Stimulated activated effector memory CD8-positive, alpha-beta T cell treated with anti-CD3 and anti-CD28 coated beads, Interleukin-12 subunit alpha, Interleukin-12 subunit beta, amount 100 ng/mL, for 72 hours (primary cell): Measurements from ENCODE around the gene AMMECR1L.
A peak's percentile ranks its signal among the peaks of the same experiment; 100 is the strongest.

ENCODE experiments used
- ATAC-seq: fragments of 150-1000 bp; cut with Tn5 transposase; 2 replicates; pipeline ENCODE4 v1.10.0; 2021
- DNase-seq, 2 donors: peaks; one replicate each; pipeline ENCODE4 v3.0.0; 2021 to 2022; ENCODE audit warnings: low spot score in 2 of 2
- H3K27ac Mint-ChIP-seq: one replicate; pipeline ENCODE4 v1.8.0; 2022; ENCODE audit warnings: mild to moderate bottlenecking, mixed read lengths
- H3K36me3 Mint-ChIP-seq: one replicate; pipeline ENCODE4 v1.8.0; 2022; ENCODE audit warnings: mild to moderate bottlenecking, mixed read lengths
- H3K4me1 Mint-ChIP-seq: one replicate; pipeline ENCODE4 v1.8.0; 2022; ENCODE audit warnings: mixed read lengths
- H3K4me3 Mint-ChIP-seq: one replicate; pipeline ENCODE4 v1.8.0; 2022; ENCODE audit warnings: mild to moderate bottlenecking, mixed read lengths
- H3K9me3 Mint-ChIP-seq: one replicate; pipeline ENCODE4 v1.8.0; 2022; ENCODE audit warnings: mixed read lengths

AMMECR1L gene

GRCh38 chr2:127872354-127872753, 13.4 kb downstream of the AMMECR1L start:
- H3K4me3 Mint-ChIP-seq = no peak overlapping the region
- peaks cover 76% of the 10 kb centered on the region for H3K36me3 Mint-ChIP-seq
- no peak for DNase-seq
- ATAC-seq = no peak
- peaks cover 21% of the 10 kb centered on the region for H3K4me1 Mint-ChIP-seq
- peak overlapping the region; percentile 39 for H3K27ac Mint-ChIP-seq
- H3K9me3 Mint-ChIP-seq = no peaks in the 10 kb centered on the region

GRCh38 chr2:127865926-127866325, 19.8 kb downstream of the AMMECR1L start:
- no peak for ATAC-seq
- Mint-ChIP-seq H3K4me3 (no peak overlapping the region), H3K36me3 (peaks cover 86% of the 10 kb centered on the region)

GRCh38 chr2:127864877-127865276, 20.9 kb downstream of the AMMECR1L start:
- no peak overlapping the region for H3K4me3 Mint-ChIP-seq
- H3K27ac Mint-ChIP-seq = no peak overlapping the region
- ATAC-seq (no peak), DNase-seq (no peak)
- peaks cover 4% of the 10 kb centered on the region for H3K4me1 Mint-ChIP-seq
- no peaks in the 10 kb centered on the region for H3K9me3 Mint-ChIP-seq
- peaks cover 75% of the 10 kb centered on the region for H3K36me3 Mint-ChIP-seq

More at GRCh38 chr2:127865926-127866325, 19.8 kb downstream of the AMMECR1L start:
- DNase-seq = no peak
- Mint-ChIP-seq H3K4me1 (peaks cover 4% of the 10 kb centered on the region), H3K27ac (peak overlapping the region; percentile 71), H3K9me3 (no peaks in the 10 kb centered on the region)

DNA sequence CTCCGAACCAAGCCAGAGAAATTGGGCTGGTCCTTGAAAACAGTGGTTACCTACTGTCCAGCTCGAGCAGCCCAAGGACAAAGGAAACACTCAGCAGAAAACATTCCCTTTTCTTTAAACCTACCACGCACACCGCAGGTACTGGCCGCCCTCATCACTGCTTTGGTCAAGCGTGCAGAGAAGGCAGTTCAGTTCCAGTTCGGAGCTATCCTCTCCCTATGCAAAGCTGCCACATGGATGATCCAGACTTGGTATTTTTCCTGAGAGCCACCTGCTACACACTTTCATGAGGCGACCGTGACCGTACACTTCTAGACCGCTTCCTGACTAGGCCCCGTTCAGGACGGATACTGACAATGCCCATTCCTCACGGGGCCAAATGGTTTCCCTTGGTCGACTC, 23.5 kb downstream of the AMMECR1L start:
- Mint-ChIP-seq H3K4me3 (no peak overlapping the region), H3K4me1 (peaks cover 9% of the 10 kb centered on the region), H3K9me3 (no peaks in the 10 kb centered on the region), H3K36me3 (peaks cover 55% of the 10 kb centered on the region), H3K27ac (no peak overlapping the region)
- ATAC-seq = no peak
- DNase-seq = no peak

- peaks cover 15% of the 10 kb centered on the region for H3K4me1 Mint-ChIP-seq
- DNase-seq (no peak), ATAC-seq (no peak)
- H3K27ac Mint-ChIP-seq = no peak overlapping the region
- peaks cover 51% of the 10 kb centered on the region for H3K36me3 Mint-ChIP-seq
- H3K9me3 Mint-ChIP-seq = no peaks in the 10 kb centered on the region
- no peak overlapping the region for H3K4me3 Mint-ChIP-seq
These were observed 25.6 kb downstream of the AMMECR1L start for GRCh38 chr2:127860130-127860529.

DNA sequence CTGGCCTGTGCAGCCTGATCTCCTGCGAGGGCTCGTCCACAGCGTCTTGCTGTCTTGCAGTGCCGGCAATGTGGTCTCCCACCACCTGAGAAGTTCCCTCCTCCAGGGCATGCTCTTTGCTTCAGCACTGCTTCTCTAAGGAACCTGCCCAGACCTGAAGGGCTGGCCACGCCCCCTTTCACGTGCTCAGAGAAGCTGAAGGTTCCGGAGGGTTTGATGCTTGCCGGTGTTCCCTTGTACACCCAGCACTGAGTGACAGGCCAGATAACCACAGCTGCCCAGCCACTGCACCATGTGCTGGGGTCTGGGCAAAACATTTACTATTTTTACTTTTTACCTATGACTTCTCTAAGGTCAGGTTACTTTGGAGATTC, 26.1 kb downstream of the AMMECR1L start:
- ATAC-seq = no peak
- no peak overlapping the region for H3K4me3 Mint-ChIP-seq
- H3K27ac Mint-ChIP-seq = no peak overlapping the region
- H3K36me3 Mint-ChIP-seq = peaks cover 51% of the 10 kb centered on the region
- H3K9me3 Mint-ChIP-seq = no peaks in the 10 kb centered on the region
- DNase-seq = peak; percentile 11 to 55
- H3K4me1 Mint-ChIP-seq = peaks cover 19% of the 10 kb centered on the region

- H3K4me1 Mint-ChIP-seq = peaks cover 31% of the 10 kb centered on the region
- no peak for ATAC-seq
- H3K36me3 Mint-ChIP-seq = peaks cover 53% of the 10 kb centered on the region
- no peaks in the 10 kb centered on the region for H3K9me3 Mint-ChIP-seq
- peak overlapping the region; percentile 87 for H3K27ac Mint-ChIP-seq
- peak in 1 of 2 donors; percentile 61 for DNase-seq
- H3K4me3 Mint-ChIP-seq = peak overlapping the region; percentile 88
These were observed 28.4 kb downstream of the AMMECR1L start for GRCh38 chr2:127857265-127857808.

GRCh38 chr2:127853671-127854070, 32.1 kb downstream of the AMMECR1L start:
- H3K36me3 Mint-ChIP-seq = peaks cover 82% of the 10 kb centered on the region
- ATAC-seq (peak; percentile 70), DNase-seq (no peak)
- H3K4me3 Mint-ChIP-seq = no peak overlapping the region
- H3K27ac Mint-ChIP-seq = peak overlapping the region; percentile 57
- no peaks in the 10 kb centered on the region for H3K9me3 Mint-ChIP-seq
- H3K4me1 Mint-ChIP-seq = peaks cover 31% of the 10 kb centered on the region

DNA sequence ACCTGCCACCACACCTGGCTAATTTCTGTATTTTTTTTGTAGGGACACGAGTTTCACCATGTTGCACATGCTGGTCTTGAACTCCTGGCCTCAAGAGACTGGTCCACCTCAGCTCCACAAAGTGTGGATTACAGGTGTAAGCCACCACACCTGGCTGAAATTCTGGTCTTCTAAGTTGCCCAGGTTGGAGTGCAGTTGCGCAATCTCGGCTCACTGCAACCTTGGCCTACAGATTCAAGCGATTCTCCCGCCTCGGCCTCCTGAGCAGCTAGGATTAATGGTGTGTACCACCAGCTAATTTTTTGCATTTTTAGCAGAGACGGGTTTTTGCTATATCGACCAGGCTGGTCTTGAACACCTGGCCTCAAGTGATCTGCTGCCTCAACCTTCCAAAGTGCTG, 33.4 kb downstream of the AMMECR1L start:
- Mint-ChIP-seq H3K4me3 (no peak overlapping the region), H3K36me3 (peaks cover 90% of the 10 kb centered on the region), H3K27ac (peak overlapping the region; percentile 23), H3K4me1 (peaks cover 28% of the 10 kb centered on the region), H3K9me3 (no peaks in the 10 kb centered on the region)
- ATAC-seq (no peak), DNase-seq (no peak)

- H3K36me3 Mint-ChIP-seq = peaks cover 88% of the 10 kb centered on the region
- DNase-seq (no peak), ATAC-seq (no peak)
These were observed 37.8 kb downstream of the AMMECR1L start for GRCh38 chr2:127847931-127848330.

DNA sequence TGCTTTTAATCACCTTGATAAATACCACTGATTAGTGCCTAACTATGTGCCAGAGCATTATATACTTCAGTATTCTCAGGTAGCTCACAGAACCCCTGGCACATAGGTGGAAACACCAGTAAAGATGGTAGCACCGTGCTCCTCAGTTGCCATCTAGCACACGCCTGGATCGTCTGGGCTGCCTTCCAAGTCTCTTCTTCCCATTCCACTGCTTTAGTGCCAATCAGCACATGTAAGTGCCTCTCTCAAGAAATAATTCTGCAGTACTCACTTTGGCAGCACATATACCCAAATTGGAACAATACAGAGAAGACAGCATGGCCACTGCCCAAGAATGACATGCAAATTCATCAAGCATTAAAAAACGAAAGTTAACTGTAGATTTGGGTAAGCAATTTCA, 40.8 kb downstream of the AMMECR1L start:
- Mint-ChIP-seq H3K27ac (no peak overlapping the region), H3K36me3 (peaks cover 59% of the 10 kb centered on the region), H3K4me1 (no peaks in the 10 kb centered on the region), H3K4me3 (no peak overlapping the region), H3K9me3 (no peaks in the 10 kb centered on the region)
- no peak for DNase-seq
- no peak for ATAC-seq

More at GRCh38 chr2:127847931-127848330, 37.8 kb downstream of the AMMECR1L start:
- Mint-ChIP-seq H3K4me1 (no peaks in the 10 kb centered on the region), H3K27ac (no peak overlapping the region), H3K4me3 (no peak overlapping the region), H3K9me3 (no peaks in the 10 kb centered on the region)

DNA sequence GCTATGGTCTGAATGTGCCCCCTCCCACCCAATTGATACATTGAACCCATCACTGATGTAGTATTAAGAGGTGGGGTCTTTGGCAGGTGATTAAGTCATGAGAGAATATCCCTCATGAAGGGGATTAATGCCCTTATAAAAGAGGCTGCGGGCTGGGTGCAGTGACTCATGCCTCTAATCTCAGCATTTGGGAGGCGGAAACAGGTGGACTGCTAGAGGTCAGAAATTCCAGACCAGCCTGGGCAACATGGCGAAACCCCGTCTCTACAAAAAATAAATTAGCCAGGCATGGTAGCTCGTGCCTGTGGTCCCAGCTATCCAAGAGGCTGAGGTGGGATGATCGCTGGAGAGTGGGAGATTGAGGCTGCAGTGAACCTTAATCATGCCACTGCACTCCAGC, 42.1 kb downstream of the AMMECR1L start:
- no peak for DNase-seq
- no peaks in the 10 kb centered on the region for H3K4me1 Mint-ChIP-seq
- no peak overlapping the region for H3K4me3 Mint-ChIP-seq
- H3K9me3 Mint-ChIP-seq = no peaks in the 10 kb centered on the region
- peaks cover 46% of the 10 kb centered on the region for H3K36me3 Mint-ChIP-seq
- no peak for ATAC-seq
- no peak overlapping the region for H3K27ac Mint-ChIP-seq

DNA sequence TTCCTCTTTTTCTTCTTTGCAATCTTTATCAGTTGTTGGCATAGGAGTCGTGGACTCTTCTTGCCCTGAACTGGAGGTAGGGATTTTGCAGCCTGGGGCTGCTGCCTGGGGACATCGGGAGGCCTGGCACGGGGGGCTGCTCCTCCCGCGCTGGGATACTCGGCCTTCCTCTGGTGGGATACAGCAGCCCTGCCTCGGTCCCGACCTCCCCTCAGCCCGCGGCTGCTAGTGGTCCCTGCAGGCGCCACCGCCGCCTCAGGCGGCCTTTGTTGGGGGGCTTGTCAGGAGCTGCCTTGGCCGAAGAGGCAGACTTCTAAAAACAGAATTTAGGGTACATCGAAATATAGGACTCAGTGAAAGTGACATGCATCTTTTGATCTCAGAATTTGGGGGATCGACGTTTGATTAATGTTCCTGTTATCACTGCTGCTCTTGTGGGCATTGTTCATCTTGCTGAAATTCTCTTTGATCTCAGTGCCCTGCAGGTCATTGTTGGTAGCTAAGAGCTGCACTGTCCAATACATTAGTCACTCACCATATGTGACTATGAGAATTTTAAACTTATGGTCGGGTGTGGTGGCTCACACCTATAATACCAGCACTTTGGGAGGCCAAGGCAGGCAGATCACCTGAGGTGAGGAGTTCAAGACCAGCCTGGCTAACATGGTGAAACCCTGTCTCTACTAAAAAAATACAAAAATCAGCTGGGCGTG, 44.1 kb downstream of the AMMECR1L start:
- Mint-ChIP-seq H3K4me1 (no peaks in the 10 kb centered on the region), H3K36me3 (peaks cover 25% of the 10 kb centered on the region), H3K27ac (no peak overlapping the region), H3K9me3 (no peaks in the 10 kb centered on the region), H3K4me3 (no peak overlapping the region)
- ATAC-seq = no peak
- no peak for DNase-seq

- Mint-ChIP-seq H3K4me3 (no peak overlapping the region), H3K27ac (no peak overlapping the region), H3K36me3 (peaks cover 18% of the 10 kb centered on the region), H3K4me1 (no peaks in the 10 kb centered on the region), H3K9me3 (no peaks in the 10 kb centered on the region)
- DNase-seq = no peak
- no peak for ATAC-seq
These were observed 44.9 kb downstream of the AMMECR1L start for GRCh38 chr2:127840893-127841292.

- DNase-seq = no peak
- no peak overlapping the region for H3K27ac Mint-ChIP-seq
- H3K4me3 Mint-ChIP-seq = no peak overlapping the region
- H3K4me1 Mint-ChIP-seq = peaks cover under 1% of the 10 kb centered on the region
- H3K9me3 Mint-ChIP-seq = no peaks in the 10 kb centered on the region
- no peak for ATAC-seq
- no peaks in the 10 kb centered on the region for H3K36me3 Mint-ChIP-seq
These were observed 50.8 kb downstream of the AMMECR1L start for GRCh38 chr2:127834951-127835350.

DNA sequence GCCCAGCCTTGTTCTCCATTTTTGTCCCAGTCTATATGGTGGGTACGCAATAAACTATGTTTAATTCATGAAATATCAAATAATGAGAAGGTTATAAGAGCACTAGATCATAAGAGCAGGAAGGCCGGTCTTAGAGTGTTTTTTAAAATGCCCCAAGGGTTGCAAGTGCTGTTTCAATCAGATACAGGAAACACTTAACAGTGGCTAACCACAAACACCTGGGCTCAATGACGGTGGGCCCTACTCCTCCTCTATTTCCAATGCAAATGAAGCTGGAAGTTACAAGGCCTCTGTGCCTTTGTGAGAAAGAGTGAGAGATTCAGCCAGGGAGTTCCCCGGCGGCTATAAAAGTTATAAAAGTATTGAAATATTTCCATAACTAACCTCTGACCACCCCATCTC, 55.9 kb downstream of the AMMECR1L start:
- H3K36me3 Mint-ChIP-seq = no peaks in the 10 kb centered on the region
- peak overlapping the region; percentile 22 for H3K4me3 Mint-ChIP-seq
- H3K27ac Mint-ChIP-seq = peak overlapping the region; percentile 70
- peaks cover 20% of the 10 kb centered on the region for H3K4me1 Mint-ChIP-seq
- ATAC-seq (peak; percentile 100), DNase-seq (peak; percentile 14 to 73)
- peaks cover 2% of the 10 kb centered on the region for H3K9me3 Mint-ChIP-seq
